ENCODE results near the gene ZIC2.

Gene ZIC2

GRCh38 chr13:99988529-99989275, 7.1 kb downstream of the ZIC2 start:
- DNase-seq, result no peak

- no peak for DNase-seq
These were observed 7.9 kb downstream of the ZIC2 start for GRCh38 chr13:99989276-99990125.

GRCh38 chr13:99990126-99990977, 8.8 kb downstream of the ZIC2 start:
- DNase-seq, result no peak

DNA sequence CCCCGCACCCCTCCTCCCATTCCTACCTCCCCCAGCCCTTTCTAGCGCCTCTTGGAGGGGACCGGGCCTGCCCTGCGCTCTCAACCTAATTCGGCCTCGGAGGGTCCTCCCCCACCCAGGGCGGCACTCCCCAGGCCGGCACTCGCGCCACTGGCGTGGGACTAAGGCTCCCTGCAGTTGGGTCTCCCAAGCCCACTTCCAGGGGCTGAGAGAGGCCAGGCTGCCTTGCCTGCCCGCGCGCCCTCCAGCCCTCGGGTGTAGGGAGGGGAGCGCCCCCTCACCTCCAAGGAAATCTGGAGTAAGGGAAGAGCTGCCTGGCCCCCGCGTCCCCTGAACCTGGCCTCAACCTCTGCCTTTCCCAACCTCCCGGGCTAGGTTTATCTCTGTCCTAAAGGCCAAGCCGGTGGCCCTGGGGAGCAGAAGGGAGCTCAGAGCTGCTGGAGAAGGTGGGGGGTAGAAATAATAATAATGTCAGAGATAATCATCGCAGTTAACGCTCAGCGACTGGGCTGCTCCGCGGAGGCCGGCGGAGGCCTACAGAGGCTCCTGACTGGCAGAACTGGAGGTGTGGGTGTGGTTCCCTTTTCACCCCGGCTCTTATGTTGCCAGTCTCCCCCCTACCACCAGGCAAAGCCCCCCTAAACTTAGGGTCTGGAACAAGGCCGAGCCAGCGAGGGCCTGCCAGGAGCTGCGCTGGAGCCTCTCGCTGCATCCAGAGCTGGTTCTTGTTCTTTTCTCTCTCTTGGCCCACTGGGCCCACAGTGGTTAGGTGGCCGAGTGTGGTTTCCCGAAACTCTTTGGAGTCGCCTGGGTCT, 9.6 kb downstream of the ZIC2 start:
- no peak for DNase-seq

- no peak for DNase-seq
These were observed 10.5 kb downstream of the ZIC2 start for GRCh38 chr13:99991828-99992775.

- no peak for DNase-seq
These were observed 11.4 kb downstream of the ZIC2 start for GRCh38 chr13:99992949-99993351.

- DNase-seq, result no peak
These were observed 12.4 kb downstream of the ZIC2 start for GRCh38 chr13:99993660-99994637.

DNA sequence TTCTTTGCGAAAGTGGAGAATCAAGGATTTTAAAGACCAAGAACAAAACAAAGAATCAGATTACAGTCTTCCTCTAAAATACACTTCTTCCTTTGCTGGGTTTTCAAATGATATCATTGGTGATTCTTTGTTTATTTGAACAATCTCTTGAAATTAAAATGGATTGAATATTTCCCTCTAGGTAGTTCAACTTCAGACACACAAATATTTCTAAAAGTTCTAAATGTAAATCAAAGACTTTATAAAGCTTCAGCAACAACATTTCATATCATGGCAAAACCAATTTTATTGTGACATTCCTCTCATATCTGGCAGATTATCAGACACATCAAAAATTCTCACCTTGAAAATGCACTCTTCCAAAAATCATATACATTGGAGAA, 13.0 kb downstream of the ZIC2 start:
- no peak for DNase-seq

DNA sequence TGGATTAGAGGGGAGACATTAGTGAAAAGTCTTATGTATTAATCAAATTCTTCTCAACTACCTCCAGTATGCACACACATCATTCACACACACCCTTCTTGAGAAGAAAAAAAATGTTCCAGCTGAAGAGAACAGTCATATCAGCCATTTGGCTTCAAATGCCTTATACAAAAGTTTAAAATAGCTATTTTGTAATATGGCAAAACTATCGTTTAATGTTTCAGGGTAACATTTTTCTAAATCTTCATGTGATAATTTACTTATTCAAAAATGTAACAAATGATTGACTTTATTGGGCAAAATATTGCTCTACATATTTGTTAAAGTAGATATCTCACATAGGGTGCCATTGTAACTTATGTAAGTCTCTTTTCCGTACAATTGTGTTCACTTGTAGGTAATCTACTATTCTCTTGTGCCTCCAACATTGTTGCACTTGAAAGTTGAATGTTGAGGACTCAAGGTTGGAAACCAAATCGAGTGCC, 13.6 kb downstream of the ZIC2 start:
- DNase-seq, result no peak

DNA sequence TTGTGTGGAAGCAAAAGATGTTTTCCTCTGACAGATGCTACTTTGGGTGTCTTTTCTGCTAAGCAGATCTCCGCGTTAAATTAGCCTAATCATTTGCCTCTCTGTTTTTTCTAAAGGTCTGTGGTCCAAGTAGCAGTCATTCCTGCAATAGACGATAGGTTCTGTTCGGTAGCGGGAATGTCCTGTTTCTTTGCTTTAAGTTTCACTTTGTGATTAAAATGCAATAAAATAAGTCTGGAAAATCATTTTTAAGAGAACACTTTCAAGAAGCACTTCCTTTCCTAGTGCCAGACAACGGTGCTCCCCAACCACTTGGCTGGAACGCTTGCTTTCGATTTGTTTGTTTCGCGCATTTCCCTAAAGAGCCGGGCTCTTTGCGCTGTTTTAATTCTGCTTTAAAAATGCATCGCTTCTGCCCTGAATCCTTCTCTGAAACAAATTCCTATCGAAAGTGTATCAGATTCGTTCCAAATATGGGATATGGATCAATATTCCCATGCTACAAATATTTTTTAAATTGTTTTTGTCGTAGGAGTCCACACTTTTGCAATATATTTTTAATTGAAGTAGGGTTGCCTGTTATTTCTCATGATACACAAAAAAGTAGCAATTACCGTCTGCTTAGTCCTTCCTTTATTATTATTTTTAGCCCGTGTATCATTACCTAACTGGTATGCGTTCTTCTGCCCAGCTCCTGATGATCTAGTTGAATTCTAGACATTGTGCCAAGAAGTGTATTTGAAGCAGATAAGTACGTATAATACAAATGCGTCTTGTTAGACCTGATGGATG, 14.2 kb downstream of the ZIC2 start:
- DNase-seq, result no peak

DNA sequence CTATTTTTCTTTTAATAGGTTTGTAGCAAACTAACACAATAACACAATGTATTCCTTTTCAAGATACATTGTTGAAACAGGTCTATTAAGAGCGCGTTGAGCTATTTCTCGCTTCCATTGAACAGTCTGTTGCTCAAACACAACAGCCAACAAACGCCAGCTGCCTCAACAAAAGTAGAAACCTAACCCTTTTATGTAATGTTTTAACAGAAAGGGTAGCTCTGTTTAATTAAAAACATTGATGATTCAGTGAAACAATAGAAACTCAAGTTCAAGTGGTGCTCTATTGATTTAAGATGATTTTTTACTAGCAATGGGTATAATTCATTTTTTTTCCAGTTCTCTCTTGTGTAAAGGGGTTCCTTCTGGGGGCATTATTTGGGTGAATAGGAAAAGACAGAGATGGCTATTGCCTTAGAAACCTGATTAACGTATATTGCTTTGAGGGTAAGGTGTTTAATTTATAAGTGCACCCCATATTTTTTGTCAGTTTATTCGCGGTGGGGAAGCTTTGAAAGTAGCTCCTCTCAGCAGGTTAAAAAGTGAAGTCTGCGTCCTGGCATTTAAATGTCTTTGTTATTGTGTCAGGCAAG, 14.9 kb downstream of the ZIC2 start:
- peak; percentile 93 for DNase-seq

GRCh38 chr13:99997702-99998214, 16.2 kb downstream of the ZIC2 start:
- DNase-seq, result no peak

DNA sequence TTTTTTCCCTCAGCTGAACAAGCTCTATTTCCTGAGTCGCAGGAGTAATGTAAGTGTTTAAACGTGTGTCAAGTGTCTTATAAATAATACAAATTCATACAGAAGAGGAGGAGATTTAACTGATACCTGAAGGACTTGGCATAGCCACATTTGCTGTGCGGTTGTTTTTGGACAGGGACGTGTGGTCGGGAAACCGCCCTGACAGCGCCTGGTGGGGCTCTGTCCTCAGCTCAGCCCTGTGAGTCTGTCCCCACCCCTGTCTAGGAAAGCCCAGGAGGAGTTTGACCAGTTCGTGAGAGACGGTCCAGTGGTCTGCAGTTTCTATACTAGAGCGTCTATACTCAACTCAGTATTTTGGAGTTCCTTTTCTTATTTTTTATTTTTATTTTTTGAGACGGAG, 16.7 kb downstream of the ZIC2 start:
- no peak for DNase-seq

- DNase-seq, result no peak
These were observed 33.0 kb downstream of the ZIC2 start for GRCh38 chr13:100014621-100015020.

DNA sequence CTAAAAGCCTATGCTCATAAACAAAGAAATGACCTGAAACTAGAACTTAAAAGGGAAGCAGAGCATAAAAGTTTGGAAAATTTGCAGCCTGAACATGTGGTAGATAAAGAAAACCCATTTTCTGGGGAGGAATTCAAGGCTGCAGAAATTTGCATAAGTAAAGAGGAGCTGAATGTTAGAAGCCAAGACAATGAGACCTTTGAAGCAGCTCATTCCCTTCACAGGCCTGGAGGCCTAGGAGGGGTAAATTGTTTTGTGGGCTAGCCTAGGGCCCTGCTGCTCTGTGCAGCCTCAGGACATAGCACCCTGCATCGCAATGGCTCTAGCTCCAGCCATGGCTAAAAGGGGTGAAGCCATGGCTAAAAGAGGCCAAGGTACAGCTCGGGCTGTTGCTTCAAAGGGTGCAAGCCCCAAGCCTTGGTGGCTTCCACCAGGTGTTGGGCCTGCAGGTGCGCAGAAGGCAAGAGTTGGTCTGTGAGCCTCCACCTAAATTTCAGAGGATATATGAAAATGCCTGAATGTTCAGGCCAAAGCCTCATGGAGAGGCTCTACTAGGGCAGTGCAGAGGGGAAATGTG, 38.3 kb downstream of the ZIC2 start:
- no peak for DNase-seq

DNA sequence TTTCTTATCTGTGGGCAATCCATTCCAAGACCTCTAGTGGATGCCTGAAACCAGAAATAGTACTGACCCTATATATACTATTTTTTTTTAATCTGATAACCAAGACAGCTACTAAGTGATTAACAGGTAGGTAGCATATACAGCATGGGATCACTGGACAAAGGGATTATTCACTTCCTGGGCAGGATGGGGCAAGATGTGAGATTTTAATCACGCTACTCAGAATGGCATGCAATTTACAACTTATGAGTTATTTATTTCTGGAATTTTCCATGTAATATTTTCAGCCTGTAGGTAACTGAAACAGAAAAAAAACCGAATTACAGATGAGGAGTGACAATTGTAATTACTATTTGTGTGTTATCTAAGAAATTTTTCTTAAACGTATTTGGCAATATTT, 41.2 kb downstream of the ZIC2 start:
- DNase-seq, result no peak

GRCh38 chr13:100024023-100024422, 42.4 kb downstream of the ZIC2 start:
- no peak for DNase-seq

- DNase-seq, result no peak
These were observed 48.3 kb downstream of the ZIC2 start for GRCh38 chr13:100029933-100030332.
